A673 (cell line): ENCODE results near the gene ACTL10.

ENCODE experiments used
- EZH2 ChIP-seq: fragments of 200-600 bp; sonication (generic); IDR thresholded peaks from 2 replicates; pipeline ENCODE4 v1.6.1; 2017; ENCODE audit warnings: borderline replicate concordance, low read depth, mild to moderate bottlenecking, mixed read lengths, antibody characterized with exemption, low read length; ENCODE audit not compliant: poor library complexity, severe bottlenecking
- TF ChIP-seq, protein P1 (sequence below): fragments of 300-800, 200-600 bp; sonication (generic); conservative IDR thresholded peaks from 2 replicates; pipeline ENCODE4 v1.5.1; 2017; ENCODE audit warnings: low read depth, mild to moderate bottlenecking, antibody characterized with exemption, low read length, moderate library complexity, mixed read lengths

DNA sequence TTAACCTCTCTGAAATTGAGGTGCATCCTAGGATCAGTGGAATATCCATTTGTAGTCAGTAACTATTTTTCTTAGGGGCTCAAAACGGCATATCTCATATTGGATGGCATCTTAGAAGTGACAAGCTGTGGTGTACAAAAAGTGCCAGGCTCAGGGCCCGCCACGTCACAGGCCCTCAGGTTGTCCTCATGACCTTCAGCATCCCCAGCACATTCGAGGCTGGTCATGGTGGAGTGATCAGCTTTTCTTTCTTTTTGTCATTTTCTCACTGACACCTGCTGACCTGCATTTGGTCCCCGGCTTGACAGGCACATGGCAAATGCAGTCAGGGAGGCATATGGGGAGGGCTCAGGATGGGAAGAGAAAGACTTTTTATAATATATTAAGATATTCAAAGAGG lies 26.5 kb downstream of the ACTL10 start:
- TF ChIP-seq, protein P1, sequence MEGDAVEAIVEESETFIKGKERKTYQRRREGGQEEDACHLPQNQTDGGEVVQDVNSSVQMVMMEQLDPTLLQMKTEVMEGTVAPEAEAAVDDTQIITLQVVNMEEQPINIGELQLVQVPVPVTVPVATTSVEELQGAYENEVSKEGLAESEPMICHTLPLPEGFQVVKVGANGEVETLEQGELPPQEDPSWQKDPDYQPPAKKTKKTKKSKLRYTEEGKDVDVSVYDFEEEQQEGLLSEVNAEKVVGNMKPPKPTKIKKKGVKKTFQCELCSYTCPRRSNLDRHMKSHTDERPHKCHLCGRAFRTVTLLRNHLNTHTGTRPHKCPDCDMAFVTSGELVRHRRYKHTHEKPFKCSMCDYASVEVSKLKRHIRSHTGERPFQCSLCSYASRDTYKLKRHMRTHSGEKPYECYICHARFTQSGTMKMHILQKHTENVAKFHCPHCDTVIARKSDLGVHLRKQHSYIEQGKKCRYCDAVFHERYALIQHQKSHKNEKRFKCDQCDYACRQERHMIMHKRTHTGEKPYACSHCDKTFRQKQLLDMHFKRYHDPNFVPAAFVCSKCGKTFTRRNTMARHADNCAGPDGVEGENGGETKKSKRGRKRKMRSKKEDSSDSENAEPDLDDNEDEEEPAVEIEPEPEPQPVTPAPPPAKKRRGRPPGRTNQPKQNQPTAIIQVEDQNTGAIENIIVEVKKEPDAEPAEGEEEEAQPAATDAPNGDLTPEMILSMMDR, result no peak
- TF ChIP-seq EZH2, result no peak
